Activated CD4-positive, alpha-beta T cell treated with anti-CD3 and anti-CD28 coated beads, Interleukin-2, amount 50 U/mL, for 1 hour (primary cell): ENCODE results near the gene EXD2.
"Not testable (repeated sequence)": the region's sequence is repeated elsewhere in the genome, so short reads cannot be mapped to it uniquely, and the experiment has no call there.

Source experiments
- DNase-seq: peaks from one replicate; pipeline ENCODE4 v3.0.0-alpha.2; 2020

Gene EXD2

DNA sequence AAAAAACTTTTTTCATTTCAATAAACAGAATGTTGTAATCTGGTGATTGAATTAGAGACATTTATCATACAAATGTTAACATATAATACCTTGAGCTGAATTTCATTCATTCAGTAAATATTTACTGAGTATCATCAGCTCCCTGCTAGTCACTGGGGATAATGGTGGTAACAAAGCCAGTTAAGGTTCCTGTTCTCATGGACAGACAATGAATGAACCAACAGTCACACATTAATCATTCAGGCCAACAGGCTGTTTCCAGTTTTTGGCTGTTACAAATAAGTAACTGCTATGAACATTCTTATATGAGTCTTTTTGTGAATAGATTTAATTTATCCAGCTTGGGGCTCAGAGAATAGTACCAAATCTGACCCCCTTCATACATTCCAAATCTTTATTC, 13.5 kb downstream of the EXD2 start:
- DNase-seq = no peak

DNA sequence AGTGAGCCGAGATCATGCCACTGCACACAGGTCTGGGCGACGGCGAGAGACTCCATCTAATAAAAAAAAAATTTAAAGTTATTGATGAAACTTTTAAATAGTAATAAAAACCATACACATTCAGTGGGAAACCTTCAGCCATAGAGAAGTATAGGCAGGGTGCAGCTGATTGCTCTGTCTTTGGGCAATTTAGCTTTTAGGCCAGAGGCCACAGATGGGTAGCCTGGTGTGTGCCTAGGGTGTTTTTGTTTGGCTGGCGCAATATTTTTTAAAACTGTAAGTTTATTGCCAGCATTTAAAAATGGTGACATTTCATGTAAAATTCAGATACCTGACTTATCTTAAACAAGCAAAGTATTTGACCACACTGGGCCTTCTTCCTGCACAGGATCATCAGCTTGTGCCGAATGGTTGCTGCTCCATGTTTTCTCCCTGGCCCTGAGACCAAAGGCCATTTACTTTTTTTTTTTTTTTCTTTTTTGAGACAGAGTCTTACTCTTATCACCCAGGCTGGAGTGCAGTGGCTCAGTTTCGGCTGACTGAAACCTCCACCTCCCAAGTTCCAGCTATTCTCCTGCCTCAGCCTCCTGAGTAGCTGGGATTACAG, 16.2 kb downstream of the EXD2 start:
- DNase-seq = no peak

DNA sequence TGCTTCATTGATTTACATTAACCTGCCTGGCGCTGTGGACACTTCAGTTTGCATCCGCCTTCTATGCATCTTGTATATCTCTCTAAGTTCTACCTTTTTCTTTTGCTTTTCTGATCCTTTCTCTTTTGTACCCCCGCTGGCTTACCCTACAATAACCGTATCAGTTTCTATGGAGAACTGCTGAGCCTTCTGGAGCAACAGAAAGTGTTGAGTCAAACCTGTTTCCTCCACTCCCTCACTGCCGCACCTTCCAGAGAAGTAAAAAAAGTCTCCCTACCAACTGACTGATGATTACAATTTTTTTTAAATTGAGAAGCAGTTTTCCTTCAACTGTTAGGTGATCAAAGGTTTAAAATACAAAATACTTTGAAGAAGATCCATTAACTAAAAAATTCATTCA, 17.4 kb downstream of the EXD2 start:
- DNase-seq = no peak

DNA sequence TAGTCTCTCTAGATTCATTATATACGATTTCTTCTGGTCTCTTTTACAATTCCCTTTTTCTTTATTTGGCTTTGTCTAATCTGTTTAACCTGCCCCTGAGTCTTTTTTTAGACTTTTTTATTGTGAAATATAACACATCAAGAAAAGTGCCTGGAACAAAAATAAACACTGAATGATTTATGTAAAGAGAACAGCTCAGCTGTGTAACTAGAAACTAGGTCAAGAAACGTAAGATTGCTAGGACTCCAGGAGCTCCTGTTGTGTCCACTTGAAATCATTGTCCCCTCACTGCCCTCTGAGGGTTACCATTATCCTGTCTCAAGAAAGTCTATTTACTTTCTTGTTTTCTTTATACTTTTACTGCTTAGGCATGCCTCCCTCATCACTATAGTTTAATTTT, 23.1 kb downstream of the EXD2 start:
- DNase-seq = no peak

DNA sequence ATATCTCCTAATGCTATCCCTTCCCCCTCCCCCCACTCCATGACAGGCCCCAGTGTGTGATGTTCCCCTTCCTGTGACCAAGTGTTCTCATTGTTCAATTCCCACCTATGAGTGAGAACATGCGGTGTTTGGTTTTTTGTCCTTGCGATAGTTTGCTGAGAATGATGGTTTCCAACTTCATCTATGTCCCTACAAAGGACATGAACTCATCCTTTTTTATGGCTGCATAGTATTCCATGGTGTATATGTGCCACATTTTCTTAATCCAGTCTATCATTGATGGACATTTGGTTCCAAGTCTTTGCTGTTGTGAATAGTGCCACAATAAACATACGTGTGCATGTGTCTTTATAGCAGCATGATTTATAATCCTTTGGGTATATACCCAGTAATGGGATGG, 26.4 kb downstream of the EXD2 start:
- DNase-seq = not testable (repeated sequence)

DNA sequence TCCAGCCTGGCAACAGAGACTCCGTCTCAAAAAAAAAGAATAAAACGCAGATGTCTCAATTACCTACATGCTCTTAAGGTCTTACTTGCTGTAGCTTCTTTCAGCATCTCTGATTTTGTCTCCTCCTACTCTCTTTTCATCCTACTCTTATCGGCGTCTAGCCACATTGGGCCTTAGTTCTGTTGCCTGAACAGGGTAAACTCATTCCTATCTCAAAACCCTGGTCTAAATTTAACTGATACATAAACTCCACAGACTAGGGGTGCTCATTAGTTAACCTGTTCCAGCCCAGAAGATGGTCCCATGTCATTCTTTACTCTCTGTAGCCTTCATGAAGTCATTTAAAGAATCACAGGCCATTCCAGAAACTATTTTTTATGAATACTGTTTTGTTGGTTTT, 33.6 kb downstream of the EXD2 start:
- no peak for DNase-seq

DNA sequence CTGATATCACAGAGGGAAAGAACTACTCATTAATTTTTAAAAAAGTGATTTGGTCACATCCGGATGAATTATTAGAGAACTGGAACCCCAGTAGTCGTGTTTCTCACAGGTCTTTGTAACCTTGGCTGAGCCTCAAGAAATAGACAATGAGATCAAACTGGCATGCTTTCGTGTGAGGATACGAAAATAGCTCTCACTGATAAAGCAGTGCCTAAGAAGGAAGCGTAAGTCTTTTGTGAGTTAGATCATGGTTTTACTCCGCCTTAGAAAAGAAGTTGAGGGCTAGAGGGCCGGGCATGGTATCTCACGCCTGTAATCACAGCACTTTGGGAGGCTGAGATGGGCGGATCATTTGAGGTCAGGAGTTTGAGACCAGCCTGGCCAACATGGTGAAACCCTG, 34.9 kb downstream of the EXD2 start:
- DNase-seq = no peak

DNA sequence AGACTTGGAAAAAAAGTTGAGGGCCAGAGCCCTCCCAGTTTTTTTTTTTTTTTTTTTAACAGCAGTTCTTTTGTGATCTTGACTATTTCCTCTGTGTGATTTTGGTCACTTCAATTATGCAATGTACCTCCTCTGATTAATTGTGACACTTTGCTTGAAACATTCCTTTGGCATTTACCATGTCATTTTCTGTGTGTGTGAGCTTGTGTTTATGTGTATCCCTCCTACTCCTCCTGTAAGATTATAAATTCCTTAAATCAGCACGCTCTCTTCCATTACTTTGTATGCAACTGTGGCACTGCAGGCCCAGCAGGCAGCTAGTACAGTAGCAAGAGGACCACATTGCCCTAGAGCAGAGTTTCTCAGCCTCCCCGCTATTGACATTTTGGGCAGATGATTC, 35.4 kb downstream of the EXD2 start:
- DNase-seq = no peak

DNA sequence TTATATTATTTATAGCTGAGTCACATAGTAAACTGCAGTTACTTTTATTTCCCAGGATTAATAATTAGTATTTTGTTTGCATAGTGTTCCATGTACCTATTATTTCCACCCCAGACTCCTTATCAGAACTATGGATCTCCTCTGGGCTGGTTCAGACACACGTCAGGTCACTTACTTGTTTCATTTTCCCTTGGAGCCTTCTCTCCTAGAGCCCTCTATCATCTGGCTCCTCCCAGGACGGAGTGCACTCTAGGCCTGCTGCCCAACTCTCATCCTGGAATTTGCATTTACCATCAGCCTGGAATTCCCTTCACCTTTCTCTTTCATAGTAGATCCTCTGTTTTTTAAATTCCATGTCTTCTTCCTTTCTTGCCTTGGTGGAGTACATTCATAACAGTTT, 40.2 kb downstream of the EXD2 start:
- DNase-seq = no peak

DNA sequence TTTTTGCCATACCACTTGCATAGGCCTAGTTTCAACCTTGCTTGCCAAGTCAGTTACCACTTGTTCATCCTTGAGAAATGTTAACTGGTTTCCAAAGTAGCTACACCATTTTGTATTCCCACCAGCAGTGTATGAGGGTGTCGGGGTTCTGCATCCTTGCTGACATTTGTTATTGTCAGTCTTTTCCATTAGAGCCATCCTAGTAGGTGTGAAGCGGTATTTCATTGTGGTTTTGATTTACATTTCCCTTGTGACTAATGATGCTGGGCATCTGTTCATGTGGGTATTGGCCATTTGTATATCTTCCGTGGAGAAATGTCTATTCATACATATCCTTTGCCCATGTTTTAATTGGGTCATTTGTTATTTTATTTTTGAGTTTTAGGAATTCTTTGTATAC, 41.1 kb downstream of the EXD2 start:
- no peak for DNase-seq

DNA sequence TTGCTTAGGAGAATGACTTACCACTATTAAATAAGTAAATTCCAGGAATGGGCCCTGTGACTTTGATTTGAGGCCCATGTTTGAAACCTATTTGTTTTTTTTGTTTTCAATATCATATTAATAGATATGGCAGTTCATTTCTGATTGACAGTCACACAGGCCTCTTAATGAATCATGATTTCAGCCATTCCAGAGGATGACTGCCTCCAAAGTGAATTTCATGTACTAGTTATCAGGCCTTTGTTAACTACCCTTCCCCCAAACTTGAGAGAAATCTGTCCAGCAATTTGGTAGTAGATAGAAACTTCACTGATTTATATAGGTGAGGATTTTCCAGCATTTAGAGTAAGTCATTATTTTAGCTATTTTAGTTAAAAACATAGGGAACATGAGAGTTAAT, 42.8 kb downstream of the EXD2 start:
- DNase-seq = no peak

DNA sequence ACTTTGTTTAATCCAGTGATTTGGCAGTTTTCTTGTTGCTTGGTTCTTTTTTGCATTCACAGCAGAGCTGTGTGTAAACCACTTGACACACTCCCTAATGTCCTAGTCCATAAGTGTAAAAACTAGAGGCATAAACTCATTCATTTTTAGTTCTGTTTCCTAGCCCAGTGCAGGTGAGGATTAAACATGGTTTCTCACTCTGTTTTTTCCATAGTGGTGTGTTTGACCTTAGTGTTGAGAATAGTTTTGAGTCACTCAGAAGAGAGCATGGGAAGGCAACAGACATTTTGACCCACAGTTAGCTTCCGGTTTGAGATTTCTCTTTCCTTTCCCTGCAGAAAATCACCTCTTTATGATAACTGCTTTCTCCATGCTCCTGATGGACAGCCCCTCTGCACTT, 44.4 kb downstream of the EXD2 start:
- no peak for DNase-seq

DNA sequence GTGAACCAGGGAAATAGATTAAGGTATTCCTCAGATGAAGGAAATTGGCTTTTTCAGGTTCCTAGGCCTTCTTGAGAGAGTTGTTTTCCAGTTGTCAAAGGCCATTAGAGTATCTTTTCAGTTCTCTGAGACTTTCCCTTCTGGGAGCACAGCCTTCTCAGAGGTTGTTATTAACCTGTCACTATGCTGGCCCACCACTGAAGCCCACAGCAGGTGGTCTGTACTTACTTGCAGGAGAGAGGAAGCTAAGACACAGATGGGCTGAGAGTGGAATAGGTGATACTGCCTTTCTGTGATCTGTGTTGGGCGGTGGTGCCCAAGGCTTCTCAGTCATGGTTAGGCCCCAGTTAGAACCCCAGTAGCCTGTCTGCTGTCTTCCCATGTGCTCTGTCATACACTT, 45.8 kb downstream of the EXD2 start:
- no peak for DNase-seq

DNA sequence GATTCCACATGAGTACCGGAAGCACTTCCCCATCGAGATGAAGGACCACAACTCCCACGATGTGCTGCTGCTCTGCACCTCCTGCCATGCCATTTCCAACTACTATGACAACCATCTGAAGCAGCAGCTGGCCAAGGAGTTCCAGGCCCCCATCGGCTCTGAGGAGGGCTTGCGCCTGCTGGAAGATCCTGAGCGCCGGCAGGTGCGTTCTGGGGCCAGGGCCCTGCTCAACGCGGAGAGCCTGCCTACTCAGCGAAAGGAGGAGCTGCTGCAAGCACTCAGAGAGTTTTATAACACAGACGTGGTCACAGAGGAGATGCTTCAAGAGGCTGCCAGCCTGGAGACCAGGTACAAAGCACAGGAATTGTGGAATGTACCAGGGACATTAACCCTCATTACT, 46.3 kb downstream of the EXD2 start:
- DNase-seq = no peak

DNA sequence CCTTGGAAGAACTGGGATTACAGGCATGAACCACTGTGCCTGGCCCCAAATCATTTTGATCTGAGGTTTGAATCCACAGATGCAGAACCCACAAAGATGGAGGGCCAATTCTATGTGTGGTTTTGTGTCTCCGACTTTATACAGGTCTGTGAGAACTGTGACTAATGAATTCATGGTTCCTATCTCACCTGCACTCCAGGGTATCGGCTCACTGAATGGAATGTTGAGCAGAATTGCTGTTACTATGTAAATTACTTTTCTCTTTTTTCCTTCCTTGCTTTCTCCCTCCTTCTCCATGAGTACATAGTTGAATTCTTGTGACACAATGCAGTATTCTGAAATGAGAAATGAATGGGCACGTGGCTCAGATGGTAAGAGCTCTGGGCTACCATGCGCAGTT, 47.6 kb downstream of the EXD2 start:
- DNase-seq = no peak

DNA sequence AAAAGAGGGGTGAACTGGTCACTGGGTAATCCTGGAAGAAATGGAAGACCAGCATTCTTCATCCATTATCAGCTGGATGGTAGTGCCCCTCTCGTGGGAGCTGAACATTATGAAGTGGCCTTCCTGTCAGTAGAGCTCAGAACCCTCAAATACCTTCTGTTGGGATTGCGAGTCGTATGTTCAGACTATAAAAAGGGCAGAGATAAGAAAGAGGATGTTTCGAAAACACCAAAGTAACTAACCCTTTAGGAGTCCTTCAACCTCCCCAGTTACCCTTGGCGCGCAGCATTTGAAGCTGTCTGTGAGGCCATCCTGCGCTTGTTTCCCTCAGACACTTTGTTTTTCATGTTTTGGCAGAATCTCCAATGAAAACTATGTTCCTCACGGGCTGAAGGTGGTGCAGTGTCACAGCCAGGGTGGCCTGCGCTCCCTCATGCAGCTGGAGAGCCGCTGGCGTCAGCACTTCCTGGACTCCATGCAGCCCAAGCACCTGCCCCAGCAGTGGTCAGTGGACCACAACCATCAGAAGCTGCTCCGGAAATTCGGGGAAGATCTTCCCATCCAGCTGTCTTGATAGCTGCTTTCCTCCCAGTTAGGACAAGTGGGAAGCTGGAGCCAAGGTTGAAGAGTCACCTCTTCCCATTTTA, 49.4 kb downstream of the EXD2 start:
- DNase-seq = no peak

DNA sequence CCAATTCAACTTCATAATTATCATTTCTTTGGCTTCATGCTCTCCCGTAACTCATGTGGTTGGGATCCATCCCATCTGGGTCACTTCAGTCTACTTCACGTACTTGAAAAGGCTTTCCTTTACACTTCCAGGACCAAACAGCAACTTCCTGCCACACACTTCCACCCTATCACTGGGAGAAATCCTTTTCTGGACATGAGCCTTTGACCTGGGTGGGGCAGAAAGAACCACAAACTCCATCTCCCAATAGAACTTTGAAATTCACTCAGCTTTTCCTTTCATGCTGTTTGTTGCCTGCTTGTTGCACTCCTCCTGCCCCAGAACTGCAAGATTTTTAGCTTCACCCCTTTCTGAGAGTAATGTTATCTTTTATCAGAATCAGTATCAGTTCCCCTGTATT, 50.3 kb downstream of the EXD2 start:
- DNase-seq = no peak

DNA sequence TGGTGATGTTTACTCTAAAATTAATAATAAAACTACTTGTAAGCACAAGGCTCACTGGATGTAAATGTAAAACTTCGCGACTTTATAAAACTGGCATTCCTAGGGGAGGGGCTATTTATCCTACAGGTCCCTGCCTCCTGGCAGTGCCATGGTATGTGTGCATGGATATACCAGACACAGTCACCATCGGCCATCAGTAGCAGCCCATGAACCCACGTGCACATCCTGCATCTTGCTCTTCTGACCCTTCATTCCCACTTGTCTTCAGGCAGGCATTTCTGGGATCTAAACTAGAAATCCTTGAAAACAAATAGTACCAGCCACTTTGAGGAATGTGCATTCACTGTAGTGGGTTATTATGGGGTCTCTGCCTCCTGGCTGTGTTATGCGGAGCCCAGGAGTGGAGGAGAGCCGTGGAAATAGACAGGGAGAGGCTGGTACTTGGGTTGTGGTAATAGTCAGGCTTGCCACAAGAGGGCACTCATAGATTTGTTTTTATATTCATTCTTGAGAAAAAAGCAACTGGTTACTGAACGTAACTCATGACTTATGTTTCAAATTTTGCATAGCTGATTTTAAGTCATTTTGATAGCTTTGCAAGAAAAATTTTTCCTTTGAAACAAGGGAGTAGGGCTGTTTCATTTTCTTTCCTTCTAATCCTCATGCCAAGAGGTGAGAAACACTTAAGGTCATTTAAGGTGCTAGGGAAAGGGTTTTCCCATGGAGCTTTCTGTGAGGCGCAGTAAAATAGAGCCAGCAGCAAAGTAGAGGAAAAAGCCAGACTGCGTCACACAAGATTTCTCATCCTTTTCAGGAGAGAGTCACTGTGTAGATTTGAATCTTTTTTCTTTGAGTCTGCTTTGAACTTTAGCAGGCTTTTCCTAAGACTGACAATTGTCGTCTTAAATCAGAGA, 51.3 kb downstream of the EXD2 start:
- peak; percentile 52 for DNase-seq

DNA sequence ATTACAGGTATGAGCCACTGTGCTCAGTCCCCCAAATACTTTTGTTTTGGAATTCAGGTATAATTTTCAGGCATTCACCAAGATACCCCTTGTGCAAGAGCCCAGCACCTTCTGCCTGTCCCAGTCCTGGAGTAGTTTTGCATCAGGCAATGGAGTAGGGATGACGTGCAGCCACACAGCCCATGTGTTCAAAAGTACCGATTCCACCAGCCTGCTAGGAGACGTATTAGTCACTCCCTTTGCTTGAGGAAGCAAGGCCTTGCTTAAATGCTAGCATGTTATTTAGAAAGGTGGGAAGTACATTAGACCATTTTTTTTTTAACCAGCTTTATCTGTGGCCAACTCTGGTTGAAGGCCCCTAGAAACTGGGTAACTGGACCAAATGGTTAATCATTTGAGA, 53.6 kb downstream of the EXD2 start:
- DNase-seq = no peak

DNA sequence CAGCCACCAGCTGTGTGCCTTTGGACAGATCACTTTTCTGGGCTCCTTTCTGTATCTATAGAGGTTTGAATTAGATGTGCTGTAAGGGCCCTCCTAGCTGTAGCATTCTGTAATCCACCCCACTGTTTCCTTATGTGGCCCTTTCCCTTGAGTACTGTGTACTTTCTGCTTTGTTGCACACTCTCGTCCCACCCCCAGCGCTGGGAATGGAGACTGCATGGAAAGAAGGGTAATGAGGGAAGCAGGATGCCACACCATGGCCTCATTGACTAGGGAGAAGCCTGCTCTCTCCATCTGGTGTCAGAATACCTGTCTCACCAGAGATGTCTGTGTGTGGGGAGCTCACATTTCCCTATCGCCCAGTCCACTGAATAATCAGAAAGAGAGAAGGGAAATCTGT, 55.0 kb downstream of the EXD2 start:
- no peak for DNase-seq

DNA sequence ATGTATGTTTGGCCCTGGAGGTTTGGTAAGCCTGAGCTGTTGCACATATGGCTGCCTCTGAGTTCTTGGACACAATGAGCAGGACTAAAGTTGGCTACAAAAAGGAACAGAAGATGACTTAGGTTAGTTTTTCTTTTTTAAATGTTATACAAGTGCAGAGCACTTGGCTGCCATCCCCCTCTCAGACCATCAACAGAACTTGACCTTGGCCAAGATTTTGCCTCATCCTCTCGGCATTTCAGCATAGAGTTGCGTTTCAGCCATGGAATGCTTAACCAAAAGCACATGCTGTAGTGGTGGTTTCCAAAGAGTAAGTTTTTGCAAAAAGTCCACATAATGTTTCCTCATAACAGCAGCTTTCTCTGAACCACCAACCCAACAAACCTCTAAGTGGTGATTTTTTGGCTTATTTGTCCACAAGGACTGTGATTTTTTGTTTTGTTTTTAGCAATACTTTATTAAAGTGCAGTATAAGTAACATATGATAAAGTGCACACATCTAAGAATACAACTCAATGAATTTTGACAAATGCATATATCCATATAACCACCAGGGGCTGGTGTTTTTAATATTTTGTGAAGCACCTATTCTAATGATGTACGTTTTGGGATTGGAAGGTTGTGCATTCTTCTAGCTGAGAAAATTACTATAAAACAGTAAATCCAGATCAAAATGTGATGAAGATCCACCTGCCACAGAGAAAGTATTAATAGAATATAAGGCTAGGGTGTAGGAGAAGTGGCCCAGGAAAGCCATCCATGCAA, 56.6 kb downstream of the EXD2 start:
- DNase-seq = no peak

DNA sequence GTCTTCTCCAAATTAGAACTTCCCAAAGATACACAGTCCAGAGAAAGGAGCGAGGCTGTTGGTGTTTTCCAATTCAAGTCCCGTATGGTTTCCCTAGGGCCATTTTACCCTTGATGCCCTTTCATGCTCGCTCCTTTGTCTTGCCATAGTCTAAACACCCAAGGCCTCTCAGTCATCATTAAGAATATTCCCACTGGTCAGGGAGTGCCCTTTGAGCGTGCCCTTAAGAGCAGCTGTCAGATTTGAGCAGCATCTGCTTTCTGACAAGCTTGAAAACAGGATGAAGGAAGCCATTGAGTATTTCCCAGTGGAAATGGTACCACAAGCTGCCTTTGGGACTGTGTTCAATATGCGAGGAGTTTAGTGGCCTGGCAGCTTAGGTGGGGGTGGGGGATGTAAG, 58.3 kb downstream of the EXD2 start:
- no peak for DNase-seq

DNA sequence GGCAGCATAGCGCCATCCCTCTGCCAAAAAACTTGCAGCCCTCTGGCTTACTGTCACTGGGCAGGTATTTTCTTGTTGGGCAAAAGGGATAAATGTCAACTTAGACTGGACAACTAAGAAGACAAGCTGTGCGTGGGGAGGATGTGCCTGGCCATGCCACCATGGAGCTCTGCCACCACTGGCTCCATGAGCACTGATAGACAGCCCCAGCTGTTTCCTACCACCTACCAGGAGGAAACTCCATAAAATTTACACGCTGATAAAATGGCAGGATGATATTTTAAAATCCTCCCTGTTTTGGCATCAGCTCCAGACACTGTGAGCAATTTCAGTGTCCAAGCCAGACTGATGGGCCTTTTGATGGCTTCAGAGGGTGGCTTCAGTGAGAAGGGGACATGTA, 61.6 kb downstream of the EXD2 start:
- DNase-seq = no peak

DNA sequence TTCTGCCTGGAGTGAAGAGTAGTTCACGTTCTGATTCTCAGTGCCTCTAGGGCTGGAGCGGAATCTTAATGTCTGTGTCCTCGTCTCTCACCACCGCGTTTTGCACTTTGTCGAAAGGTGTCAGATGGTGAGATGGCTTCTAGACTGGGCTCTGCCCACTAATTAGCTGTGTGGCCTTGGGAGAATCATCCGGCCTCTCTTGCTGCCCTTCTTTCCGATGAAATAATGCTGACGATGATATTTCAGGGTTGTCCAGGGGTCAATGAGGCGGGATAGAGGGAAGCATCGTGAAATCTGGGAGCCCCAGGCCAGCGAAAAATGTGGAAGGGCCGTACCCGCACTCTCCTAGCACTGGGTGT, 67.8 kb downstream of the EXD2 start:
- DNase-seq = no peak
